ENCODE measurements around the gene NCOR1.
A peak's percentile ranks its signal among the peaks of the same experiment; 100 is the strongest.
"Not testable (repeated sequence)": the region's sequence is repeated elsewhere in the genome, so short reads cannot be mapped to it uniquely, and the experiment has no call there.

The NCOR1 gene

DNA sequence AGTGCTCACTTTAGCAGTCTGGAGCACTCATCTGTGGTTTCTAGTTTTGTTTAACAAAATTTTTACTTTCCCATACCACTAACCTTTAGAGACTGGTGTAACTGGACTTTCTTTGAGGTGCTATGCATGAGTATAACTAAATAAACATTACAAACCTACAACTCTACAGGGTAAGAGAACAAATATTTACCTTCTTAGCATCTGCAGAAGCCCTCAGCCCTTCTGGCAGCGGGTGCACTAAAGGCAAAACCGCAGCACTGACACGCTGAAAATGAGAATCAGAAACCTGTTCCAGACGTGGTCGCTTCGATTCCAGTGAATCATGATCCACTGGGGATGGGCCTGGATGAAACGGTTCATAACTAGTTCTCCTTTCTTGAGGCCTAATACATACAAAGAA lies 43.7 kb downstream of the NCOR1 start:
- Mint-ChIP-seq H3K27me3 (no peaks in the 10 kb centered on the region), H3K4me1 (peaks cover 8% of the 10 kb centered on the region), H3K4me3 (no peak overlapping the region), H3K27ac (ENCODE audit: low read depth) (no peak overlapping the region), H3K36me3 (ENCODE audit: insufficient read depth) (peaks cover 25% of the 10 kb centered on the region), H3K9me3 (no peaks in the 10 kb centered on the region)
- ATAC-seq (replicated peaks; ENCODE audit: extremely low read depth, poor library complexity, severe bottlenecking) = no peak
- DNase-seq (ENCODE audit: low spot score in 2 of 2) = no peak

DNA sequence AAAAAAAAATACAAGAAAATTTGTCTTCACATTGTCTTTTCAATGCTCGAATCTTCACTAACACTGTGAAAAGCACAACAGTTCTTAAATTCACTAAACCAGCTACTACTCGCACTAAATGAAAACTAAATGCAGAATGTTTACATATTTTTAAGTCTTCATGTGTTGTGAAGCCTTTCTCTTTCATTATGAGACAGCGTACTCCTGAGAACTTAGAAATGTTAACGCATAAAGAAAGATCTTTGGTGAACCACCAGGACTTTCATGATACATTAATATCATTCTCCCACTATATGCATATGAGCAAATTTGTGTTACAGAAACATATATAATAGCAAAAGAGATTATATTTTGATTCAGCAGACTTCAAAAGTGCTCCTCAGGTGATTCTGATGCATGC lies 48.6 kb downstream of the NCOR1 start:
- H3K4me3 Mint-ChIP-seq; DNase-seq (ENCODE audit: low spot score in 2 of 2); H3K27me3 Mint-ChIP-seq; H3K9me3 Mint-ChIP-seq; ATAC-seq (replicated peaks; ENCODE audit: extremely low read depth, poor library complexity, severe bottlenecking): not testable (repeated sequence)
- peak overlapping the region; percentile 67 for H3K27ac Mint-ChIP-seq (ENCODE audit: low read depth)
- peaks cover 43% of the 10 kb centered on the region for H3K36me3 Mint-ChIP-seq (ENCODE audit: insufficient read depth)
- peaks cover 33% of the 10 kb centered on the region for H3K4me1 Mint-ChIP-seq

DNA sequence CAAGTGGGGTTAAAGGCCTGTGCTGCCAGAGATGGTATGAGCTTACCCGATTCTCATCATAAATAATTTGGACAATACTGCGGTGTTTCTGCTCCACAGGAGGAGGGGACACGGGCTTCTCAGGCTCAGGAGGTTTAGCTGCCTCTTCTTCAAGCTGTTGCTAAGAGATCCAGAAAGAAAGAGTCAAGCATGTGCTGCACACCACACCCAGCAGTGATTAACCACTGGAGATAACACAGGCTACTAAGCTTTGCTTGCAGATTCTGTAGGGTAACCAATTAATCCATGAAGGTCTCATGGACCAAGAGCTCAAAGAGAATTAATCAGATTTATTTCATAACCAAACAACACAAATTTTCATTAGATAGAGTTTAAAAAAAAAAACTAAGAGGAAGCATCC lies 56.6 kb downstream of the NCOR1 start:
- DNase-seq (ENCODE audit: low spot score in 2 of 2) = no peak
- Mint-ChIP-seq H3K27ac (ENCODE audit: low read depth) (no peak overlapping the region), H3K36me3 (ENCODE audit: insufficient read depth) (peaks cover 50% of the 10 kb centered on the region), H3K4me3 (no peak overlapping the region), H3K27me3 (no peaks in the 10 kb centered on the region), H3K4me1 (peaks cover 24% of the 10 kb centered on the region), H3K9me3 (no peaks in the 10 kb centered on the region)
- no peak for ATAC-seq (replicated peaks; ENCODE audit: extremely low read depth, poor library complexity, severe bottlenecking)

DNA sequence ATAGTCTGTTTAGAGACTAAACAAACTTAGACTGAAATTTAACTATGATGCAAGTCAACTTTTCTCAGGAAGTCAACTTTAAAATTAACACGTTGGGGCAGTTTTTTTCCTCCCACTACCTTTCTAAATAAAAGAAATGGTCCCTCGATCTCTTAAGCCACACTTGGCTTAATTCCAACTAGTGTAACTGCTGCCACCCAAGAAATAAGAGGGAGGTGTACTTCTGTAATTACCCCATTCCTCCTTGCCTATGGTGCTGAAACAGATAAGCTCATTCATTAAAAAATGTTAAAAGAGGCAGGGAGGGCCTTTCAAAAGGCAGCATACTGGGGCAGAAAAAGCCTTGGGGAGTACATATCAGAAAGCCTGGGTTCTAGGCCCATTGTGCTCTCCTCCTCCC lies 59.8 kb downstream of the NCOR1 start:
- H3K4me3 Mint-ChIP-seq = no peak overlapping the region
- peaks cover 52% of the 10 kb centered on the region for H3K36me3 Mint-ChIP-seq (ENCODE audit: insufficient read depth)
- ATAC-seq (replicated peaks; ENCODE audit: extremely low read depth, poor library complexity, severe bottlenecking) (no peak), DNase-seq (ENCODE audit: low spot score in 2 of 2) (no peak)
- no peaks in the 10 kb centered on the region for H3K9me3 Mint-ChIP-seq
- H3K4me1 Mint-ChIP-seq = peaks cover 5% of the 10 kb centered on the region
- H3K27ac Mint-ChIP-seq (ENCODE audit: low read depth) = peak overlapping the region; percentile 77
- no peaks in the 10 kb centered on the region for H3K27me3 Mint-ChIP-seq

DNA sequence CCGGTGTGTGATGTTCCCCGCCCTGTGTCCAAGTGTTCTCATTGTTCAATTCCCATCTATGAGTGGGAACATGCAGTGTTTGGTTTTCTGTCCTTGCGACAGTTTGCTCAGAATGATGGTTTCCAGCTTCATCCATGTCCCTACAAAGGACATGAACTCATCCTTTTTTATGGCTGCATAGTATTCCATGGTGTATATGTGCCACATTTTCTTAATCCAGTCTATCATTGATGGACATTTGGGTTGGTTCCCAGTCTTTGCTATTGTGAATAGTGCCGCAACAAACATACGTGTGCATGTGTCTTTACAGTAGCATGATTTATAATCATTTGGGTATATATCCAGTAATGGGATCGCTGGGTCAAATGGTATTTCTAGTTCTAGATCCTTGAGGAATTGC lies 63.0 kb downstream of the NCOR1 start:
- ATAC-seq (replicated peaks; ENCODE audit: extremely low read depth, poor library complexity, severe bottlenecking); H3K27ac Mint-ChIP-seq (ENCODE audit: low read depth); DNase-seq (ENCODE audit: low spot score in 2 of 2); H3K4me3 Mint-ChIP-seq; H3K9me3 Mint-ChIP-seq; H3K4me1 Mint-ChIP-seq; H3K27me3 Mint-ChIP-seq: not testable (repeated sequence)
- H3K36me3 Mint-ChIP-seq (ENCODE audit: insufficient read depth) = peaks cover 56% of the 10 kb centered on the region

DNA sequence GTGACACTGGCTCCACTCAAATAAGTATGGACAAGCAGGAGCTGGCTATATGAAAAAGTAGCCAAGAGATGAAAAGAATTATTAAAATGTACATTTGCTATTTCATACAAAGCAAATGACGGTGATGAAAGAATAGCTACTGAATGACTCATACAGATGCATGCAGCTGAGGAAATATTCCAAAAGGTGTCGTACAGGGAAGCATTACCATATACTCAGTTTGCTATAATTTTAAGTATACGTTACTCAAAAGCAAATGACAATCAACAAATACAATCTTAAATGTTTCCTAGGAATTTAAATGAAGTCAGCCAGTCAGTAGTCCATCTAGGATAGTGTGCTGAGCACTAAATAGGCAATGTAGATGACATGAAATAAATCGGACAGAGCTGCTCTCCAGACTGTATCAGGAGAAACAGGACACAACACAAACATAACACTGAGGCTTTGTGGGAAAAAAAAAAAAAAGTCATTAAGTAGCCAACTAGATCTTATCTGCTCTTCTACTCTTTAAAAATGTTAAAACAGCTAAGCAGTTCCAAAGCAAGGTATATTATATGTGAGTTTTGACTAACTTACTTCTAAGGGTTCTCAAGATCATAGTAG lies 65.0 kb downstream of the NCOR1 start:
- ATAC-seq (replicated peaks; ENCODE audit: extremely low read depth, poor library complexity, severe bottlenecking) (no peak), DNase-seq (ENCODE audit: low spot score in 2 of 2) (no peak)
- Mint-ChIP-seq H3K4me1 (no peaks in the 10 kb centered on the region), H3K9me3 (no peaks in the 10 kb centered on the region), H3K36me3 (ENCODE audit: insufficient read depth) (peaks cover 51% of the 10 kb centered on the region), H3K27me3 (no peaks in the 10 kb centered on the region), H3K4me3 (no peak overlapping the region), H3K27ac (ENCODE audit: low read depth) (no peak overlapping the region)

DNA sequence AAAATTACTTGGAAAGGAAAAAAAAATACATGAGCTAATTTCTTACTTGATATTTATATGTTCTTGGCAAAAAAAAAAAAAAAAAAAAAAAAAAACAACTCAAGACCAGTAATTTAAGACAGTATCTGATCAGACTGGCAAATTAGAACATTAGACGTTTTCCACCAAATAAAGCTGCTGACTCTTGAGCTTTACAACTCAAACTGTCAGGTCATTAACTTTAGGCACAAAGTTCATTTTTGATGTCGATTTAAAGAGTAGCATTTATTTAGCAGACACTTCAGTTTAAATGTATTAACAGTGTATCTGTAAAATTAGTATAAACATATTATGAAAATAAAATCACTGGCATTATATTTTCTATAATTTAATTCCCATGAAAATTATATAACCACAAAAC lies 66.7 kb downstream of the NCOR1 start:
- no peak for DNase-seq (ENCODE audit: low spot score in 2 of 2)
- Mint-ChIP-seq H3K4me3 (no peak overlapping the region), H3K27me3 (no peaks in the 10 kb centered on the region), H3K36me3 (ENCODE audit: insufficient read depth) (peaks cover 53% of the 10 kb centered on the region), H3K4me1 (no peaks in the 10 kb centered on the region), H3K27ac (ENCODE audit: low read depth) (no peak overlapping the region), H3K9me3 (no peaks in the 10 kb centered on the region)
- ATAC-seq (replicated peaks; ENCODE audit: extremely low read depth, poor library complexity, severe bottlenecking) = no peak

DNA sequence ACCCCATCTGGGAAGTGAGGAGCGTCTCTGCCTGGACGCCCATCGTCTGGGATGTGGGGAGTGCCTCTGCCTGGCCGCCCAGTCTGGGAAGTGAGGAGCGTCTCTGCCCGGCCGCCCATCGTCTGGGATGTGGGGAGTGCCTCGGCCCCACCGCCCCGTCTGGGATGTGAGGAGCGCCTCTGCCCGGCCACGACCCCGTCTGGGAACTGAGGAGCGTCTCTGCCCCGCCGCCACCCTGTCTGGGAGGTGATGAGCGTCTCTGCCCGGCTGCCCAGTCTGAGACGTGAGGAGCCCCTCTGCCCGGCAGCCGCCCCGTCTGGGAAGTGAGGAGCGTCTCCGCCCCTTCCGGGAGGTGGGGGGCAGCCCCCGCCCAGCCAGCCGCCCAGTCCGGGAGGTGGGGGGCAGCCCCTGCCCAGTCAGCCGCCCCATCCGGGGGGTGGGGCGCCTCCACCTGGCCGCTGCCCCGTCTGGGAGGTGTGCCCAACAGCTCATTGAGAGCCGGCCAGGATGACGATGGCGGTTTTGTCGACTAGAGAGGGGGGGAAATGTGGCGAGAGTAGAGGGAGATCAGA lies 69.9 kb downstream of the NCOR1 start:
- H3K4me1 Mint-ChIP-seq; DNase-seq (ENCODE audit: low spot score in 2 of 2); H3K4me3 Mint-ChIP-seq; H3K27ac Mint-ChIP-seq (ENCODE audit: low read depth); ATAC-seq (replicated peaks; ENCODE audit: extremely low read depth, poor library complexity, severe bottlenecking); H3K27me3 Mint-ChIP-seq; H3K9me3 Mint-ChIP-seq: not testable (repeated sequence)
- H3K36me3 Mint-ChIP-seq (ENCODE audit: insufficient read depth) = peaks cover 43% of the 10 kb centered on the region

DNA sequence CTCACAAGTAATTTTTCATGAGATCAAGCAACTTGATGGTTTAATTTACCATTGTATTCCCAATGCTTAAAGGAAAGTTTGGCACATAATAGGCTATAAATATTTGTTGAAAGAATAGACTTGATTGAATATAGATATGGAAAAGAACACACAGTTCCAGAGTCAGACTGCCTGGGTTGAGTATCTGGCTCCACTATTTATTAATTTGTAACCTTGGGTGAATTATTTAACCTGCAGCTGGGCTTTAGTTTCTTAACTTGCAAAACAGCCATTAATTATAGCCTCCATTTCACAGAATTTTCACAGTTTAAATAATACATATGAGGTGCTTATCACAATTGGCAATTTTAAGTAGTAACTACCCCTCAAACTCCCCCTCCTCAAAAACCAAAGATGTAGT lies 73.6 kb downstream of the NCOR1 start:
- H3K36me3 Mint-ChIP-seq (ENCODE audit: insufficient read depth) = peaks cover 33% of the 10 kb centered on the region
- ATAC-seq (replicated peaks; ENCODE audit: extremely low read depth, poor library complexity, severe bottlenecking) = no peak
- no peak for DNase-seq (ENCODE audit: low spot score in 2 of 2)
- no peak overlapping the region for H3K27ac Mint-ChIP-seq (ENCODE audit: low read depth)
- H3K9me3 Mint-ChIP-seq = no peaks in the 10 kb centered on the region
- H3K4me1 Mint-ChIP-seq = peaks cover 4% of the 10 kb centered on the region
- H3K27me3 Mint-ChIP-seq = no peaks in the 10 kb centered on the region
- no peak overlapping the region for H3K4me3 Mint-ChIP-seq

DNA sequence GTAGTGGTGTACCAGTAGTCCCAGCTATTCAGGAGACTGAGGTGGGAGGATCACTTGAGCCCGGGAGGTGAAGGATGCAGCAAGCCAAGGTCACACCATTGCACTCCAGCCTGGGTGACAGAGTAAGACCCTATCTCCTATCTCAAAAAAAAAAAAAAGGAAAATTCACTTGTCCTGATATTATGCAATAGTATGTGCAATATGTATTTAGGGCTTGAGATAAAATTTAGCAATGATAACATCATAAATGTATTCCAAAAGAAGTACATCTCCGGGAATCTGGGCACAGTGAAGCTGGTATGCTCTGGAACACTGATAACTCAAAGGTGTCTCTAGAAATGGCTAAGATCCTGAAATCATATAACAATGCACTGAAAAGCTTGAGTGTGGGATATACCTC lies 74.5 kb downstream of the NCOR1 start:
- DNase-seq (ENCODE audit: low spot score in 2 of 2) = no peak
- ATAC-seq (replicated peaks; ENCODE audit: extremely low read depth, poor library complexity, severe bottlenecking) = no peak
- H3K4me3 Mint-ChIP-seq = no peak overlapping the region
- H3K4me1 Mint-ChIP-seq = peaks cover 4% of the 10 kb centered on the region
- H3K9me3 Mint-ChIP-seq = no peaks in the 10 kb centered on the region
- no peaks in the 10 kb centered on the region for H3K27me3 Mint-ChIP-seq
- H3K27ac Mint-ChIP-seq (ENCODE audit: low read depth) = no peak overlapping the region
- H3K36me3 Mint-ChIP-seq (ENCODE audit: insufficient read depth) = peaks cover 38% of the 10 kb centered on the region

DNA sequence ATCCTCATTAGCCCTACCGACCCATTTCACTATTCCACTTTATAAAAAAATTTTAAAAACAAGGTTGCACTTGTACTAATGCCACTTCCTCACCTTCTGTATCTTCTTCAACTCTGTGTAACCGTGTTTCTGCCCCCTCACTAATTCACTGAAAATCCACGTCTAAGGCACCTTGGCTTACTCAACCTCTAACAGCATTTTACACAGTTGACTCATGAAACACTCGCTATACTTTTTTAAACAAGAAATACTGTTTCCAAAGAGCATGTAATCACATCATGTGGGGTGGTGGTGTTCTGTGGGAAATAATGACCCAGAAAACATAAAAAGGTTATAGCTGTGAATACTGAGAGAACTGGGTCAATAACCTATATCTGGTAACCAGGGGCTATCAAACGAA lies 79.9 kb downstream of the NCOR1 start:
- H3K27ac Mint-ChIP-seq (ENCODE audit: low read depth) = peak overlapping the region; percentile 84
- H3K4me1 Mint-ChIP-seq = peaks cover 5% of the 10 kb centered on the region
- DNase-seq (ENCODE audit: low spot score in 2 of 2) (no peak), ATAC-seq (replicated peaks; ENCODE audit: extremely low read depth, poor library complexity, severe bottlenecking) (no peak)
- H3K27me3 Mint-ChIP-seq = no peaks in the 10 kb centered on the region
- H3K9me3 Mint-ChIP-seq = no peaks in the 10 kb centered on the region
- peaks cover 44% of the 10 kb centered on the region for H3K36me3 Mint-ChIP-seq (ENCODE audit: insufficient read depth)
- no peak overlapping the region for H3K4me3 Mint-ChIP-seq

DNA sequence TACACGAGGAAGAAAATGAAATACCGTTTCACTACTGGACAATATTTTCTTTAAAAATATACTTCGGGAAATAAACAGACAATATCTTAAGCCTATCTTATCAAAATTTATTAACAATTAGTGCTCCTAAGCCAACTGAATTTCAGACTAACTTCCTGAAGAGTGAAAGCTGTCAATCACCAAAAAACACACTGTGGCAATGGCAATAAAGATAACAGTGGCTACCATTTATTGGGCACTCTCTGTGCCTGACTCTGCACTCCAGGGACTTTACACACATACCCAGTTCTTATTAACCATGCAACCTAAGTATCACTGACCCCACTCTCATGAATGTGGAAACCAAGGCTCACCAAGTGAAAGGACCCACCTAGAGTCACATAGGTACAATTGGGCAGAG lies 83.7 kb downstream of the NCOR1 start:
- DNase-seq (ENCODE audit: low spot score in 2 of 2) (no peak), ATAC-seq (replicated peaks; ENCODE audit: extremely low read depth, poor library complexity, severe bottlenecking) (no peak)
- Mint-ChIP-seq H3K4me3 (no peak overlapping the region), H3K4me1 (peaks cover 11% of the 10 kb centered on the region), H3K27me3 (no peaks in the 10 kb centered on the region), H3K27ac (ENCODE audit: low read depth) (peak overlapping the region; percentile 92), H3K9me3 (no peaks in the 10 kb centered on the region), H3K36me3 (ENCODE audit: insufficient read depth) (peaks cover 37% of the 10 kb centered on the region)

DNA sequence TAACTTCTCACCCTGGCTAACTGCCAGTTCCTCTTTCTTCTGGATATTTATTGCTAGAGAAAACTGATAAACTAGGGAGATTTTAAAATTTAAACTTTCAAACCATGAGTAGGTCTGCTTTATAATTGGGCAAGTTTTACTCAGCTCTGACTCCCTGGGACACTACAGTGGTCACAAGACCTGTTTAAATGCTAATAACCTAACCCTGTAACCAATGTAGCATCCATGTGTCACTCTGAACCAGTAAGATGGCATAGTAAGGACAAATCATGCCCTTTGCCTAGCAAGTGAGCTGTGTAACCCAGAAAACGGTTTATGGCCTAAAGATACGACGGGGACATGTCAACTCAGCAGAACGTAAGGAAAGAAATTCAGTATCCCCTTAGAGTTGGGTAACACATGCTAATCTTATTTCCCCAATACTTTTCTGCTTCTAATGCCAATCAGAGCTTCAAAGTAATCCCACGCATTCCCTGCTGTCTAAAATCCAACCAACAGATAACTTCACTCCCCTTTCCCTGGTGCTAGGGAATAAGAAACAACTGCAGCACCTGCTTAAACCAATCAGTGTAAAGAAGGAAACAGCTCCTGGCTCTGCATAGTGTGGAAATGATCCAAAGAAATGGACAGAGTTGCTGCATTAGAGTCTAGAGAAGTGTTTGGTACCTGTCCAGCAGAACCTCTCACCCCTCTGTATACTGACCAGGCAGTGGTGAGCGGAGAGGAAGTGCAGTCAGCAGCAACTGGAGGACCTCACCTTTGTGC lies 85.7 kb downstream of the NCOR1 start:
- Mint-ChIP-seq H3K27ac (ENCODE audit: low read depth) (peak overlapping the region; percentile 67), H3K4me1 (peaks cover 11% of the 10 kb centered on the region), H3K9me3 (no peaks in the 10 kb centered on the region), H3K27me3 (no peaks in the 10 kb centered on the region), H3K4me3 (no peak overlapping the region), H3K36me3 (ENCODE audit: insufficient read depth) (peaks cover 33% of the 10 kb centered on the region)
- DNase-seq (ENCODE audit: low spot score in 2 of 2) = no peak
- no peak for ATAC-seq (replicated peaks; ENCODE audit: extremely low read depth, poor library complexity, severe bottlenecking)
